Trophoblast cell (in vitro differentiated cells and primary cell): Measurements from ENCODE around the gene PARD3B.

Experiments used
- DNase-seq, 2 donors: peaks; one replicate each; pipeline ENCODE4 v3.0.0-alpha.2; 2016
- H2AFZ ChIP-seq: 2 replicates; pipeline ENCODE4 v1.6.1; 2013; ENCODE audit warnings: low read length, moderate library complexity, mild to moderate bottlenecking; ENCODE audit not compliant: insufficient read depth, poor library complexity
- H2AK5ac ChIP-seq: 2 replicates; pipeline ENCODE4 v1.6.1; 2013; ENCODE audit warnings: mild to moderate bottlenecking, low read length
- H2BK120ac ChIP-seq: 2 replicates; pipeline ENCODE4 v1.6.1; 2013; ENCODE audit warnings: low read length, mild to moderate bottlenecking, moderate library complexity; ENCODE audit not compliant: insufficient read depth, poor library complexity
- H2BK12ac ChIP-seq: 2 replicates; pipeline ENCODE4 v1.6.1; 2013; ENCODE audit warnings: mild to moderate bottlenecking, low read length, moderate library complexity
- H2BK5ac ChIP-seq: 2 replicates; pipeline ENCODE4 v1.6.1; 2013; ENCODE audit warnings: low read length, low read depth, moderate library complexity, mild to moderate bottlenecking; ENCODE audit not compliant: poor library complexity
- H3K14ac ChIP-seq: 2 replicates; pipeline ENCODE4 v1.6.1; 2013; ENCODE audit warnings: mild to moderate bottlenecking, low read length
- H3K18ac ChIP-seq: 2 replicates; pipeline ENCODE4 v1.6.1; 2013; ENCODE audit warnings: mild to moderate bottlenecking, low read length
- H3K23ac ChIP-seq: 2 replicates; pipeline ENCODE4 v1.6.1; 2013; ENCODE audit warnings: low read length
- H3K27ac ChIP-seq: 2 replicates; pipeline ENCODE4 v1.5.1; 2013; ENCODE audit warnings: low read depth, mild to moderate bottlenecking, inconsistent platforms, low read length, moderate library complexity
- H3K27me3 ChIP-seq: 2 replicates; pipeline ENCODE4 v1.6.1; 2013; ENCODE audit warnings: inconsistent platforms, mild to moderate bottlenecking, low read length, moderate library complexity; ENCODE audit not compliant: insufficient read depth
- H3K36me3 ChIP-seq, 2 experiments: 1 replicate in 1 of 2; 2 replicates in 1 of 2; pipeline ENCODE4 v1.6.1; 2013; ENCODE audit warnings: low read length in 2 of 2, mild to moderate bottlenecking in 2 of 2, moderate library complexity in 1 of 2; ENCODE audit not compliant: insufficient read depth in 2 of 2, control insufficient read depth in 1 of 2
- H3K4ac ChIP-seq: 2 replicates; pipeline ENCODE4 v1.6.1; 2013; ENCODE audit warnings: low read depth, mild to moderate bottlenecking, low read length, moderate library complexity
- H3K4me1 ChIP-seq, 2 experiments: 1 replicate in 1 of 2; 2 replicates in 1 of 2; pipeline ENCODE4 v1.6.1; 2013; ENCODE audit warnings: low read length in 2 of 2, mild to moderate bottlenecking in 2 of 2, moderate library complexity in 1 of 2; ENCODE audit not compliant: insufficient read depth in 2 of 2, control insufficient read depth in 1 of 2
- H3K4me2 ChIP-seq: 2 replicates; pipeline ENCODE4 v1.6.1; 2013; ENCODE audit warnings: inconsistent platforms, mild to moderate bottlenecking, low read length, moderate library complexity
- H3K4me3 ChIP-seq: 2 replicates; pipeline ENCODE4 v1.5.1; 2013; ENCODE audit warnings: mild to moderate bottlenecking, low read depth, low read length, inconsistent platforms
- H3K79me1 ChIP-seq: one replicate; pipeline ENCODE4 v1.6.1; 2013; ENCODE audit warnings: low read length
- H3K79me2 ChIP-seq: 2 replicates; pipeline ENCODE4 v1.6.1; 2013; ENCODE audit warnings: low read length, mild to moderate bottlenecking; ENCODE audit not compliant: control insufficient read depth, insufficient read depth, poor library complexity
- H3K9ac ChIP-seq: 2 replicates; pipeline ENCODE4 v1.6.1; 2013; ENCODE audit warnings: mild to moderate bottlenecking, low read length
- H3K9me3 ChIP-seq: 2 replicates; pipeline ENCODE4 v1.6.1; 2013; ENCODE audit warnings: low read depth, mild to moderate bottlenecking, control low read depth, inconsistent platforms, low read length; ENCODE audit not compliant: insufficient read depth
- H4K12ac ChIP-seq: 2 replicates; pipeline ENCODE4 v1.6.1; 2013; ENCODE audit warnings: low read depth, mild to moderate bottlenecking, low read length, moderate library complexity
- H4K8ac ChIP-seq: 2 replicates; pipeline ENCODE4 v1.6.1; 2013; ENCODE audit warnings: low read depth, mild to moderate bottlenecking, low read length, moderate library complexity
- H4K91ac ChIP-seq: one replicate; pipeline ENCODE4 v1.6.1; 2013; ENCODE audit warnings: low read depth, mild to moderate bottlenecking, low read length, moderate library complexity
- WGBS: extraction: QIAGEN DNeasy Blood & Tissue Kit; methylation state at CpG from one replicate; pipeline ENCODE4 v1.1.7; 2013; ENCODE audit warnings: missing lambda C conversion rate; ENCODE audit not compliant: insufficient read length, insufficient coverage; ENCODE audit errors: extremely low coverage; 5-methylcytosine and 5-hydroxymethylcytosine counted together

The PARD3B gene

DNA sequence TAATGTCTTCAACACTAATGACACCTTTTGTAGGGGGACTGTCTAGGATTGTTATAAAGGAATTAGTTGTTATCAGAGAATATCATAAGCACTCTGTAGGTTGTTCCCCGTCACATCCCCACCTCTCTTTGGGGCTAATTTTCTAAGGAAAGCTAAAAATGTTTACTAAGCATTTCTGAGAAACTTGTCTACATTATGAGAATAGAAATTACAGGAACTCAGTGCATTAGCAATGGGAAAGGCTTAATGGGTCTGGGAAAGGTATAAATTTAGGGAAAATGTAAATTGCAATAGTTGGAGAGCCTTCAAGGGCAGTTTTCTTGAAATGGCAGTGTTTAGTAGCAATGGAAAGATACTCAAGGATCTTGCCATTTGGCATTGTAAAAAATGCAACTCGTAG lies 879.8 kb downstream of the PARD3B start:
- Histone ChIP-seq H2BK12ac (no peak overlapping the region), H3K4me3 (no peak overlapping the region), H4K12ac (no peak overlapping the region), H3K79me1 (no peaks in the 10 kb centered on the region), H3K27me3 (no peaks in the 10 kb centered on the region), H2AFZ (no peak overlapping the region), H2AK5ac (no peak overlapping the region), H3K4ac (no peak overlapping the region), H3K79me2 (no peaks in the 10 kb centered on the region), H4K8ac (no peak overlapping the region), H3K9ac (no peak overlapping the region), H4K91ac (no peak overlapping the region), H3K9me3 (no peaks in the 10 kb centered on the region), H3K18ac (no peak overlapping the region), H2BK120ac (no peak overlapping the region), H3K4me2 (no peak overlapping the region), H3K4me1 (peaks cover 0 to 3% of the 10 kb centered on the region in 2 experiments), H2BK5ac (no peak overlapping the region), H3K14ac (no peak overlapping the region), H3K36me3 (no peaks in the 10 kb centered on the region), H3K23ac (no peak overlapping the region), H3K27ac (no peak overlapping the region)
- no peak for DNase-seq
- no CpG with 5 or more reads among the region's 2 CpGs for WGBS

DNA sequence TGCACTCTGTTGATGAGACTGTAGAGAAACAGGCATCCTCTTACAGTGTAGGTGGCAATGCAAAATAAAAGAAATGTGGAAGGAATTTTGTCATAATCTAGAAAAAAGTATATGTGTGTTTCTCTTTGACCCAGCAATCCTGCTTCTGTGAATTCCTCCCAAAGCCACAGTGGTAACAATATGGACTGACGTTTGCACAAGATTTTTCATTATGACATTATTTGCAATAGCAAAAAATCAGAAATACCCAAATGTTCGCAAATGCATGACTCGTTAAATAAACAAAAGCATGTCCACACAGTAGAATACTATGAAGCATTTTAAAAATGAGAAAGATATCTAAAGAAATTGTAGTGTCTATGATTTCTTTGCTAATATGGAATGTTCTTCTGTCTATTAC lies 881.8 kb downstream of the PARD3B start:
- H3K27me3 ChIP-seq: no peaks in the 10 kb centered on the region
- WGBS: no CpG with 5 or more reads among the region's 3 CpGs
- H2BK120ac ChIP-seq: no peak overlapping the region
- H3K36me3 ChIP-seq: no peaks in the 10 kb centered on the region
- H3K14ac ChIP-seq: no peak overlapping the region
- no peak overlapping the region for H3K4me2 ChIP-seq
- H3K18ac ChIP-seq: no peak overlapping the region
- H2BK5ac ChIP-seq: no peak overlapping the region
- H4K8ac ChIP-seq: no peak overlapping the region
- no peak overlapping the region for H3K9ac ChIP-seq
- no peaks in the 10 kb centered on the region for H3K9me3 ChIP-seq
- no peak overlapping the region for H3K4me3 ChIP-seq
- no peak overlapping the region for H4K12ac ChIP-seq
- H2AK5ac ChIP-seq: no peak overlapping the region
- no peak overlapping the region for H3K27ac ChIP-seq
- peaks cover 0 to 3% of the 10 kb centered on the region in 2 experiments for H3K4me1 ChIP-seq
- H2BK12ac ChIP-seq: no peak overlapping the region
- H2AFZ ChIP-seq: no peak overlapping the region
- DNase-seq: no peak
- H3K4ac ChIP-seq: no peak overlapping the region
- no peak overlapping the region for H3K23ac ChIP-seq
- H4K91ac ChIP-seq: no peak overlapping the region
- H3K79me1 ChIP-seq: no peaks in the 10 kb centered on the region
- H3K79me2 ChIP-seq: no peaks in the 10 kb centered on the region

DNA sequence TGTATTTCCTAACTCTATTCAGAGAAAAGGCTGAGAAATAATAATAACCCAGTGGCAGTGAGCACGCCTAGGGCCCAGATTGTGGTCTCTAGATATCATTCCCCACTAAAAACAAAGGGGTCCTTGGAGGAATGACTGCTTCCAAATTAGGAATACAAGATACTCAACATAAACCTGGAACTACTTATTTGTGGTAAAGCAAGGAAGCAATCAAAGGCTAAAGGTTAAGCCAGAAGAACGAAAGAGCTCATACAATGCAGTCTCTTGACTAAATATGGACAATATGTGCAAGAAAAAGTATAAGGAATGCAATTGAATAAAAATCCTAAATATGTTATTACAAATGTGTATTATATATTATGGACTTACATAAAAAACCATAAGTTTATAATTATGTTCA lies 883.5 kb downstream of the PARD3B start:
- Histone ChIP-seq H3K9me3 (no peaks in the 10 kb centered on the region), H2BK12ac (no peak overlapping the region), H3K9ac (no peak overlapping the region), H3K4me2 (no peak overlapping the region), H3K4me3 (no peak overlapping the region), H4K8ac (no peak overlapping the region), H3K27me3 (no peaks in the 10 kb centered on the region), H3K79me1 (no peaks in the 10 kb centered on the region), H3K4ac (no peak overlapping the region), H3K23ac (no peak overlapping the region), H3K18ac (no peak overlapping the region), H2BK5ac (no peak overlapping the region), H3K4me1 (peaks cover 0 to 3% of the 10 kb centered on the region in 2 experiments), H3K36me3 (no peaks in the 10 kb centered on the region), H3K14ac (no peak overlapping the region), H2AFZ (no peak overlapping the region), H3K79me2 (no peaks in the 10 kb centered on the region), H4K91ac (no peak overlapping the region), H3K27ac (no peak overlapping the region), H2AK5ac (no peak overlapping the region), H2BK120ac (no peak overlapping the region), H4K12ac (no peak overlapping the region)
- no peak for DNase-seq
- no CpG with 5 or more reads among the region's 2 CpGs for WGBS

DNA sequence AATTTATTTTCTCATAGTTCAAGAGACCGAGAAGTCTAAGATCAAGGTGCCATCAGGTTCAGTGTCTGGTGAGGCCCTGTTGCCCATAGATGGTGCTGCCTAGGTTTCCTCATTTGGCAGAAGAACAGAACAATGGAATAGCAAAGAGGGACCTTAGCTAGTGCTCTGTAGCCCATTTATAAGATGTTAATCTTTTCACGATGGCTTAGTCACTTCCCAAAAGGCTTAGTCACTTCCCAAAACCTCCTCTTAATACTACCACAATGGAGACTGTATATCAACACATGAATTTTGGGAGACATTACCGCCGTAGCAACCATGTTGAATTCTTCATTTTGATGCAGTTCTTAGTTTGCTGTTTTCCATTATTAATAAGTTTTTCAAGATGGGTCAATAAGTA lies 890.7 kb downstream of the PARD3B start:
- no peak overlapping the region for H2AK5ac ChIP-seq
- no peak overlapping the region for H3K4me2 ChIP-seq
- H3K23ac ChIP-seq: no peak overlapping the region
- WGBS: no CpG with 5 or more reads among the region's 4 CpGs
- no peak overlapping the region for H3K27ac ChIP-seq
- H3K4ac ChIP-seq: no peak overlapping the region
- no peak overlapping the region for H3K9ac ChIP-seq
- H2BK12ac ChIP-seq: no peak overlapping the region
- H3K27me3 ChIP-seq: no peaks in the 10 kb centered on the region
- no peak for DNase-seq
- no peak overlapping the region for H2BK5ac ChIP-seq
- H4K8ac ChIP-seq: no peak overlapping the region
- no peak overlapping the region for H3K4me3 ChIP-seq
- no peak overlapping the region for H3K18ac ChIP-seq
- no peak overlapping the region for H4K91ac ChIP-seq
- H3K36me3 ChIP-seq: no peaks in the 10 kb centered on the region
- no peaks in the 10 kb centered on the region for H3K79me1 ChIP-seq
- H4K12ac ChIP-seq: no peak overlapping the region
- no peaks in the 10 kb centered on the region for H3K4me1 ChIP-seq
- H2BK120ac ChIP-seq: no peak overlapping the region
- no peaks in the 10 kb centered on the region for H3K79me2 ChIP-seq
- no peak overlapping the region for H2AFZ ChIP-seq
- H3K14ac ChIP-seq: no peak overlapping the region
- no peaks in the 10 kb centered on the region for H3K9me3 ChIP-seq
